Thyroid gland (tissue), 4 donors: ENCODE measurements around the gene RFX2. TPM values are rescaled to one million over a fixed set of nuclear protein-coding genes. Genes with fewer than 3 reads are reported as not detected.
"Not testable (repeated sequence)": the region's sequence is repeated elsewhere in the genome, so short reads cannot be mapped to it uniquely, and the experiment has no call there.

ENCODE experiments used
- DNase-seq, 2 donors: peaks; one replicate each; pipeline ENCODE4 v3.0.0-alpha.2; 2019
- H3K27ac ChIP-seq, 3 donors: fragments of 200-600 bp; sonication (generic); 1 replicate in 2 of 3; 2 replicates in 1 of 3; pipeline ENCODE4 v1.5.1; 2016 to 2019; ENCODE audit warnings: mild to moderate bottlenecking in 1 of 3, moderate library complexity in 1 of 3
- H3K27me3 ChIP-seq: fragments of 200-600 bp; sonication (generic); one replicate; pipeline ENCODE4 v1.5.1; 2019
- H3K36me3 ChIP-seq, 2 donors: fragments of 200-600 bp; sonication (generic); one replicate each; pipeline ENCODE4 v1.5.1; 2016 to 2019
- H3K4me1 ChIP-seq, 2 donors: fragments of 200-600 bp; sonication (generic); one replicate each; pipeline ENCODE4 v1.5.1; 2017 to 2019
- H3K4me3 ChIP-seq, 3 donors: fragments of 200-600 bp; sonication (generic); replicated peaks in 1 of 3; 1 replicate in 2 of 3; 2 replicates in 1 of 3; pipeline ENCODE4 v1.5.1; 2016; ENCODE audit warnings: mild to moderate bottlenecking in 1 of 3
- H3K9me3 ChIP-seq: fragments of 200-600 bp; sonication (generic); one replicate; pipeline ENCODE4 v1.5.1; 2017
- CTCF ChIP-seq, 6 experiments: fragments of 200-600 bp in 3 of 6; fragments of 450-650 bp in 3 of 6; sonication (generic) in 3 of 6; IDR thresholded peaks; one replicate each; pipeline ENCODE4 v1.5.1; 2016 to 2019; ENCODE audit warnings: antibody characterized with exemption in 6 of 6, mild to moderate bottlenecking in 2 of 6, inconsistent platforms in 1 of 6, moderate library complexity in 1 of 6
- POLR2A ChIP-seq, 2 donors: fragments of 450-650 bp; IDR thresholded peaks; one replicate each; pipeline ENCODE4 v1.6.1; 2017; ENCODE audit warnings: antibody characterized with exemption in 2 of 2, mild to moderate bottlenecking in 2 of 2, moderate library complexity in 1 of 2
- WGBS, 2 donors: methylation state at CpG; one replicate each; pipeline ENCODE4 v1.1.5; 2017; 5-methylcytosine and 5-hydroxymethylcytosine counted together
- intact Hi-C: fragments of 100-400 bp; cut with DNase I; formaldehyde crosslinking; loops from one replicate; pipeline ENCODE4 v1.15.1; 2023
- total RNA-seq, 4 donors: library from RNA; depleted of rRNA; stranded (reverse); fragments of >200 nt; gene quantifications; one replicate each; pipeline ENCODE4 v1.2.3, GENCODE V29; 2016

Gene RFX2
- total RNA-seq, 4 donors from 2014 or later: 4.1 to 10.6 (median 7.7) TPM

DNA sequence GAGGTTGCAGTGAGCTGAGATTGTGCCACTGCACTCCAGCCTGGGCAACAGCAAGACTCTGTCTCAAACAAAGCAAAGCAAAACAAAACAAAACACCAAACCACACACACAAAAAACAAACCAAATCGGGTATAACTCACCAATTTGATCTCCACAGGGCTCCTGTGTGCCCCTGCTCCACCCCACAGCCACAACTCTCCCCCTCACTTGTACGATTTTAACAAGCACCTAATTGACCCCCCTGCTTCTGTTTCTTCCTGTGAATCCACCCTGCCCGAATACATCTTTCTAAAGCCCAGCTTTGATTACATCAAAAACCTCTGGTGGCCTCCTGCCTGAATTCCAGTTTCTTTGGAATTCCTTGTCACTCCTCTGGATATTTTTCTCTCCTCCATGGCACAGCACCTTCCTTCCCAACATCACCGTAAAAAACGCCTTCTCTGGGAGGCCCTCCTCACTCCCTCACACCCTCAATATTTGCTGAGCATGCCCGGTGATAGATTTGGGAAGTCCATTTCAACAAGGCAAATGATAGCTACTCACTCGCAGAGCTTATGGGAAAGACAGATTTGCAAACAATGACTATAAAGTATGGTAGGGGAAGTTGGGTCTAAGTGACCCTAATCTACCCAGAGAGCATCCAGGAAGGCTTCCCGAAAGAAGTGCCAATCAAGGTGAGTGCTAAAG lies 120.8 kb downstream of the RFX2 start:
- DNase-seq: no peak
- 77 to 78% methylated on average over 8 of the region's 8 CpGs for WGBS, 2 donors
- no peaks in the 10 kb centered on the region for H3K36me3 ChIP-seq
- H3K27ac ChIP-seq: no peak overlapping the region
- intact Hi-C loops: loop anchor here (5.0 kb wide), 1 partner anchor 33 kb away; no protein-coding TSS in a partner anchor
- no peak overlapping the region for H3K4me3 ChIP-seq
- H3K4me1 ChIP-seq: peaks cover 24 to 51% of the 10 kb centered on the region in 2 donors
- TF ChIP-seq CTCF (IDR thresholded peaks at IDR 0.05) (no peak), POLR2A (IDR thresholded peaks at IDR 0.05) (no peak)
- no peaks in the 10 kb centered on the region for H3K27me3 ChIP-seq
- no peaks in the 10 kb centered on the region for H3K9me3 ChIP-seq

- no peak for DNase-seq
- no peaks in the 10 kb centered on the region for H3K27me3 ChIP-seq
- no peak overlapping the region for H3K4me3 ChIP-seq
- 82 to 86% methylated on average over 8 of the region's 8 CpGs for WGBS, 2 donors
- H3K36me3 ChIP-seq: no peaks in the 10 kb centered on the region
- intact Hi-C loops: loop anchor here (5.0 kb wide), 1 partner anchor 34 kb away; no protein-coding TSS in a partner anchor
- H3K27ac ChIP-seq: no peak overlapping the region
- TF ChIP-seq POLR2A (IDR thresholded peaks at IDR 0.05): no peak
- no peak for TF ChIP-seq CTCF (IDR thresholded peaks at IDR 0.05)
- peaks cover 21 to 45% of the 10 kb centered on the region in 2 donors for H3K4me1 ChIP-seq
- no peaks in the 10 kb centered on the region for H3K9me3 ChIP-seq
These were observed 121.5 kb downstream of the RFX2 start for GRCh38 chr19:5988517-5989387.

GRCh38 chr19:5987077-5987818 lies 123.1 kb downstream of the RFX2 start:
- WGBS, 2 donors: 23% methylated on average over 17 of the region's 17 CpGs
- intact Hi-C loops: loop anchor here (5.0 kb wide), 1 partner anchor 35 kb away; no protein-coding TSS in a partner anchor
- Histone ChIP-seq H3K4me3 (peak overlapping the region in 1 of 3 donors; percentile 11), H3K27ac (peak overlapping the region in 2 of 3 donors; percentile 11 to 31), H3K36me3 (no peaks in the 10 kb centered on the region), H3K4me1 (peaks cover 10 to 34% of the 10 kb centered on the region in 2 donors), H3K9me3 (no peaks in the 10 kb centered on the region), H3K27me3 (no peaks in the 10 kb centered on the region)
- DNase-seq: peak; percentile 77 to 89
- TF ChIP-seq POLR2A (IDR thresholded peaks at IDR 0.05) (no peak), CTCF (IDR thresholded peaks at IDR 0.05) (peak; percentile 80 to 97 (median 95))

- WGBS, 2 donors: 69 to 76% methylated on average over 5 of the region's 5 CpGs
- intact Hi-C loops: loop anchor here (5.0 kb wide), 1 partner anchor 36 kb away; no protein-coding TSS in a partner anchor
- not testable (repeated sequence) for H3K36me3 ChIP-seq, H3K27me3 ChIP-seq, H3K9me3 ChIP-seq, H3K4me3 ChIP-seq
- peak overlapping the region; percentile 91 to 96 (median 94) for H3K27ac ChIP-seq
- peak in 1 of 2 donors; percentile 30 for DNase-seq
- peaks cover 10 to 34% of the 10 kb centered on the region in 2 donors for H3K4me1 ChIP-seq
These were observed 124.5 kb downstream of the RFX2 start for GRCh38 chr19:5985837-5986236.
